ENCODE results near the gene OAF. TPM values are rescaled to one million over a fixed set of nuclear protein-coding genes. Genes with fewer than 3 reads are reported as not detected.
A peak's percentile ranks its signal among the peaks of the same experiment; 100 is the strongest.

Gene OAF
- total RNA-seq, 2 experiments from 2014 or later, result 3.1 to 3.2 TPM

- ChIA-PET CTCF (no interaction called here), POLR2A (no interaction called here)
- no peaks in the 10 kb centered on the region for H3K36me3 ChIP-seq (ENCODE audit: insufficient read depth, low read length)
- intact Hi-C loops (cut with DNase I, micrococcal nuclease), result no loop called here
- Mint-ChIP-seq H3K27me3 (no peaks in the 10 kb centered on the region), H3K36me3 (ENCODE audit: low read depth) (no peaks in the 10 kb centered on the region), H3K9me3 (no peaks in the 10 kb centered on the region), H3K4me1 (ENCODE audit: low read depth) (no peaks in the 10 kb centered on the region), H3K4me3 (no peak overlapping the region), H3K27ac (no peak overlapping the region)
- TF ChIP-seq CTCF (IDR thresholded peaks at IDR 0.05), result no peak
- no peak overlapping the region for H3K27ac ChIP-seq (ENCODE audit: low read depth in 1 of 2, low read length in 2 of 2)
- H3K4me1 ChIP-seq (ENCODE audit: insufficient read depth, low read length), result no peaks in the 10 kb centered on the region
- no peak for ATAC-seq (ENCODE audit: poor library complexity)
- H3K9me3 ChIP-seq (ENCODE audit: control insufficient read depth in 1 of 2, insufficient read depth in 1 of 2, low read length in 2 of 2), result no peaks in the 10 kb centered on the region
- no peak overlapping the region for H3K4me3 ChIP-seq (ENCODE audit: low read length)
- peak in 1 of 14 experiments; percentile 30 for DNase-seq
- peaks cover 0 to 2% of the 10 kb centered on the region in 2 experiments for H3K27me3 ChIP-seq (ENCODE audit: control insufficient read depth in 1 of 2, insufficient read depth in 2 of 2, low read length in 2 of 2)
These were observed 13.5 kb downstream of the OAF start for GRCh38 chr11:120224361-120224760.

GRCh38 chr11:120224972-120225909 lies 14.4 kb downstream of the OAF start:
- no peaks in the 10 kb centered on the region for H3K9me3 ChIP-seq (ENCODE audit: control insufficient read depth in 1 of 2, insufficient read depth in 1 of 2, low read length in 2 of 2)
- H3K27me3 ChIP-seq (ENCODE audit: control insufficient read depth in 1 of 2, insufficient read depth in 2 of 2, low read length in 2 of 2), result peaks cover 0 to 2% of the 10 kb centered on the region in 2 experiments
- ATAC-seq (ENCODE audit: poor library complexity), result no peak
- TF ChIP-seq CTCF (IDR thresholded peaks at IDR 0.05), result no peak
- no peaks in the 10 kb centered on the region for H3K36me3 ChIP-seq (ENCODE audit: insufficient read depth, low read length)
- no peaks in the 10 kb centered on the region for H3K4me1 ChIP-seq (ENCODE audit: insufficient read depth, low read length)
- ChIA-PET POLR2A (no interaction called here), CTCF (interaction anchor here (0.7 kb wide), 1 partner anchor 148 kb away, joined by 3 read pairs; no protein-coding TSS in a partner anchor)
- Mint-ChIP-seq H3K27ac (no peak overlapping the region), H3K36me3 (ENCODE audit: low read depth) (no peaks in the 10 kb centered on the region), H3K27me3 (peaks cover 5% of the 10 kb centered on the region), H3K9me3 (no peaks in the 10 kb centered on the region), H3K4me1 (ENCODE audit: low read depth) (no peaks in the 10 kb centered on the region), H3K4me3 (no peak overlapping the region)
- H3K4me3 ChIP-seq (ENCODE audit: low read length), result no peak overlapping the region
- H3K27ac ChIP-seq (ENCODE audit: low read depth in 1 of 2, low read length in 2 of 2), result no peak overlapping the region
- intact Hi-C loops (cut with DNase I, micrococcal nuclease), result no loop called here
- peak in 2 of 14 experiments; percentile 35 to 40 for DNase-seq

GRCh38 chr11:120226242-120226641 lies 15.4 kb downstream of the OAF start:
- Histone ChIP-seq H3K27me3 (ENCODE audit: control insufficient read depth in 1 of 2, insufficient read depth in 2 of 2, low read length in 2 of 2) (peaks cover 0 to 2% of the 10 kb centered on the region in 2 experiments), H3K9me3 (ENCODE audit: control insufficient read depth in 1 of 2, insufficient read depth in 1 of 2, low read length in 2 of 2) (no peaks in the 10 kb centered on the region), H3K4me1 (ENCODE audit: insufficient read depth, low read length) (no peaks in the 10 kb centered on the region), H3K27ac (ENCODE audit: low read depth in 1 of 2, low read length in 2 of 2) (no peak overlapping the region), H3K4me3 (ENCODE audit: low read length) (no peak overlapping the region), H3K36me3 (ENCODE audit: insufficient read depth, low read length) (no peaks in the 10 kb centered on the region)
- DNase-seq, result no peak
- TF ChIP-seq CTCF (IDR thresholded peaks at IDR 0.05), result no peak
- Mint-ChIP-seq H3K4me3 (no peak overlapping the region), H3K4me1 (ENCODE audit: low read depth) (no peaks in the 10 kb centered on the region), H3K27me3 (peaks cover 7% of the 10 kb centered on the region), H3K27ac (no peak overlapping the region), H3K9me3 (no peaks in the 10 kb centered on the region), H3K36me3 (ENCODE audit: low read depth) (no peaks in the 10 kb centered on the region)
- POLR2A ChIA-PET, result no interaction called here
- ATAC-seq (ENCODE audit: poor library complexity), result no peak
- CTCF ChIA-PET, result no interaction called here
- intact Hi-C loops (cut with DNase I, micrococcal nuclease), result loop anchor here in 1 of 2 experiments (2.0 kb wide), 1 partner anchor 25 kb away; no protein-coding TSS in a partner anchor
